ENCODE results near the gene SAP30L.

- no peak for TF ChIP-seq EZH2 (IDR thresholded peaks at IDR 0.05; ENCODE audit: insufficient read depth, poor library complexity, severe bottlenecking)
- no peak for TF ChIP-seq EZH2phosphoT487 (IDR thresholded peaks at IDR 0.05; ENCODE audit: insufficient read depth, low read depth)
Measured at GRCh38 chr5:154418344-154418820, 27.4 kb upstream of the SAP30L start.
